ENCODE results near the gene RSPO4.

- TF ChIP-seq POLR2A (IDR thresholded peaks at IDR 0.05; ENCODE audit: low read length) (no peak), GATA1 (IDR thresholded peaks at IDR 0.05; ENCODE audit: low read depth, low read length) (no peak)
Measured at GRCh38 chr20:998231-998830, 3.8 kb downstream of the RSPO4 start.
